ENCODE data around the gene GSN. TPM values are rescaled to one million over a fixed set of nuclear protein-coding genes. Genes with fewer than 3 reads are reported as not detected.

Gene GSN
- 1 to 10 TPM; 6.3 to 8.8 (median 8.4) TPM for total RNA-seq
- 6.6 TPM for total RNA-seq (2013)
- total RNA-seq, result 1.7 to 68.4 (median 7.1) reads per million in 29 experiments

DNA sequence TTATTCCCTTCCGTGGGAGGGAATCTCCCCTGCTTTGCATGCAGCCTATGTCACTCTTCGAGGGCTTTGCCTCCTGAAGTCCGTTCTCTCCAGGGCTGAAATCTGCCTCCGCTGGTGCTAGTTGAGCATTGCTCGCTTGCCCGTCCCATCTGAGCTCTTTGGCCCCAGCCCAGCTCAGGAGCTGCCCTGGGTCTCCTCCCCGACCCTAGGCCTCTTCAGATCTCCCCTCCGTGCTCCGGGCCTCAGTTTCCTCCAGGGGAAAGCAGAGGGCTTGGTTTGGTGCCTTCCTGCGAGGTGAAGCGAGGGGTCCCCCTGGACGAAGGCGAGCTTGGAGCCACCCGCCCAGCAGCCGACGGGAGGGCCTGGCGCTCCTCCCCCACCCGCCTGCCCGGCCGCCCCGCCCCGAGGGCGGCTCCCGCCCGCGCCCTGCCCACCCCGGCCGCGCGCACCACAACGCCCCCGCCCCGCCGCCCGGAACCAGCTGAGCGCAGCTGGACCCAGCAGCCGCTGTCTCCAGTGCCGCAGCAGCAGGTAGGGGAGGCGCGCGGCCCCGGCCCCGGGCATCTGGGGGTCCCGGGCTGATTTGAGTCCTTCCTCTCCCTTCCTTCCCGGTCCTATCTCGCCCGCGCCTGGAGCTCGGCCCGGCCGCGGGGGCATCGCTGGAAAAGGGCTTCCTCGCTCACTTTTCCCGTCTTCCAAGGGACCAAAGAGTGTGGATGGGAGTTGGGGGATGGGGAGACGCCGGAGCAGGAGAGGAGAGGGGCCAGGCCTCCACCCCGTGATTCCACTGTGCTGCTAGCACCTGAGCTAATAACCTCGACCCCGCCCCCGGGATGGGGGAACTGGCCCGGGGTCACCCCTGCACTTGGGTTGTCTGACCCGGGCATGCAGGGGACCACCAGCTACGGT lies at the start of gene GSN:
GSN (plus strand) TSS at position 474 of the 909 bp plus-strand sequence. CDS start 33,810 bp downstream, outside the sequence.
- peak; percentile 76 to 90 (median 82) for ATAC-seq (replicated peaks in 1 of 4)
- H3K27me3 Mint-ChIP-seq, result peaks cover 3 to 8% of the 10 kb centered on the region in 2 donors
- POLR2A ChIA-PET, result interaction anchor here (0.5 to 0.6 kb wide), 4 partner anchors 30 to 726 kb away, joined by 3 to 8 read pairs (median 6); no protein-coding TSS in a partner anchor
- CTCF ChIA-PET, result interaction anchor here in 1 of 2 donors (1.1 kb wide), 1 partner anchor 52 kb away, joined by 3 read pairs; no protein-coding TSS in a partner anchor
- H3K27me3 ChIP-seq (replicated peaks in 1 of 2; ENCODE audit: control insufficient read depth in 2 of 2, extremely low read depth in 1 of 2, insufficient read depth in 2 of 2, low read length in 1 of 2), result peaks cover 0 to 26% of the 10 kb centered on the region in 2 experiments
- no peak within 1 kb of the TSS for H3K27ac ChIP-seq (ENCODE audit: low read length)
- no peak within 1 kb of the TSS for H3K27ac Mint-ChIP-seq
- H3K4me3 ChIP-seq (ENCODE audit: control insufficient read depth in 1 of 2, extremely low read depth in 1 of 2, low read length in 1 of 2), result peak within 1 kb of the TSS; percentile 52 to 71
- H3K9me3 Mint-ChIP-seq, result no peaks in the 10 kb centered on the region
- peaks cover 6 to 17% (median 11%) of the 10 kb centered on the region in 3 donors for H3K4me1 Mint-ChIP-seq
- peaks cover 5% of the 10 kb centered on the region for H3K36me3 Mint-ChIP-seq
- no peaks in the 10 kb centered on the region for H3K36me3 ChIP-seq (ENCODE audit: control insufficient read depth in 2 of 2, extremely low read depth in 1 of 2, insufficient read depth in 1 of 2, low read length in 1 of 2)
- no peaks in the 10 kb centered on the region for H3K9me3 ChIP-seq
- DNase-seq, result peak in 33 of 35 experiments; percentile 12 to 61 (median 35)
- 12% methylated on average over 25 of the region's 64 CpGs for WGBS (ENCODE audit: insufficient coverage)
- H3K4me1 ChIP-seq (ENCODE audit: control insufficient read depth in 1 of 2, extremely low read depth in 1 of 2, insufficient read depth in 2 of 2, low read length in 2 of 2), result peaks cover 0 to 17% of the 10 kb centered on the region in 2 experiments
- peak within 1 kb of the TSS; percentile 70 to 82 (median 80) for H3K4me3 Mint-ChIP-seq

- CTCF ChIA-PET, result no interaction called here
- H3K9me3 Mint-ChIP-seq, result no peaks in the 10 kb centered on the region
Observed at GRCh38 chr9:121218357-121219027, 49.5 kb upstream of the GSN start.

GRCh38 chr9:121219530-121219929 lies 48.4 kb upstream of the GSN start:
- Mint-ChIP-seq H3K4me1 (peaks cover 0 to 5% (median 0%) of the 10 kb centered on the region in 3 donors), H3K27me3 (no peaks in the 10 kb centered on the region), H3K27ac (no peak overlapping the region), H3K9me3 (no peaks in the 10 kb centered on the region), H3K36me3 (peaks cover 15% of the 10 kb centered on the region), H3K4me3 (no peak overlapping the region)
- ChIA-PET POLR2A (no interaction called here), CTCF (no interaction called here)
- no peaks in the 10 kb centered on the region for H3K27me3 ChIP-seq (replicated peaks in 1 of 2; ENCODE audit: control insufficient read depth in 2 of 2, extremely low read depth in 1 of 2, insufficient read depth in 2 of 2, low read length in 1 of 2)
- H3K9me3 ChIP-seq, result no peaks in the 10 kb centered on the region
- DNase-seq, result no peak
- no peak overlapping the region for H3K4me3 ChIP-seq (ENCODE audit: control insufficient read depth in 1 of 2, extremely low read depth in 1 of 2, low read length in 1 of 2)
- H3K4me1 ChIP-seq (ENCODE audit: control insufficient read depth in 1 of 2, extremely low read depth in 1 of 2, insufficient read depth in 2 of 2, low read length in 2 of 2), result no peaks in the 10 kb centered on the region
- ATAC-seq (replicated peaks in 1 of 4), result no peak
- no peak overlapping the region for H3K27ac ChIP-seq (ENCODE audit: low read length)
- 63% methylated on average over 1 of the region's 3 CpGs for WGBS (ENCODE audit: insufficient coverage)
- H3K36me3 ChIP-seq (ENCODE audit: control insufficient read depth in 2 of 2, extremely low read depth in 1 of 2, insufficient read depth in 1 of 2, low read length in 1 of 2), result peaks cover 0 to 4% of the 10 kb centered on the region in 2 donors

More at GRCh38 chr9:121218357-121219027, 49.5 kb upstream of the GSN start:
- Mint-ChIP-seq H3K36me3 (peaks cover 15% of the 10 kb centered on the region), H3K4me3 (no peak overlapping the region), H3K27me3 (no peaks in the 10 kb centered on the region), H3K27ac (no peak overlapping the region), H3K4me1 (peaks cover under 1 to 5% (median 2%) of the 10 kb centered on the region in 3 donors)
- WGBS (ENCODE audit: insufficient coverage), result 92% methylated on average over 8 of the region's 8 CpGs
- POLR2A ChIA-PET, result no interaction called here
- Histone ChIP-seq H3K4me3 (ENCODE audit: control insufficient read depth in 1 of 2, extremely low read depth in 1 of 2, low read length in 1 of 2) (no peak overlapping the region), H3K27ac (ENCODE audit: low read length) (no peak overlapping the region), H3K4me1 (ENCODE audit: control insufficient read depth in 1 of 2, extremely low read depth in 1 of 2, insufficient read depth in 2 of 2, low read length in 2 of 2) (no peaks in the 10 kb centered on the region), H3K9me3 (no peaks in the 10 kb centered on the region), H3K27me3 (replicated peaks in 1 of 2; ENCODE audit: control insufficient read depth in 2 of 2, extremely low read depth in 1 of 2, insufficient read depth in 2 of 2, low read length in 1 of 2) (no peaks in the 10 kb centered on the region), H3K36me3 (ENCODE audit: control insufficient read depth in 2 of 2, extremely low read depth in 1 of 2, insufficient read depth in 1 of 2, low read length in 1 of 2) (peaks cover 0 to 4% of the 10 kb centered on the region in 2 donors)
- ATAC-seq (replicated peaks in 1 of 4) (no peak), DNase-seq (no peak)

DNA sequence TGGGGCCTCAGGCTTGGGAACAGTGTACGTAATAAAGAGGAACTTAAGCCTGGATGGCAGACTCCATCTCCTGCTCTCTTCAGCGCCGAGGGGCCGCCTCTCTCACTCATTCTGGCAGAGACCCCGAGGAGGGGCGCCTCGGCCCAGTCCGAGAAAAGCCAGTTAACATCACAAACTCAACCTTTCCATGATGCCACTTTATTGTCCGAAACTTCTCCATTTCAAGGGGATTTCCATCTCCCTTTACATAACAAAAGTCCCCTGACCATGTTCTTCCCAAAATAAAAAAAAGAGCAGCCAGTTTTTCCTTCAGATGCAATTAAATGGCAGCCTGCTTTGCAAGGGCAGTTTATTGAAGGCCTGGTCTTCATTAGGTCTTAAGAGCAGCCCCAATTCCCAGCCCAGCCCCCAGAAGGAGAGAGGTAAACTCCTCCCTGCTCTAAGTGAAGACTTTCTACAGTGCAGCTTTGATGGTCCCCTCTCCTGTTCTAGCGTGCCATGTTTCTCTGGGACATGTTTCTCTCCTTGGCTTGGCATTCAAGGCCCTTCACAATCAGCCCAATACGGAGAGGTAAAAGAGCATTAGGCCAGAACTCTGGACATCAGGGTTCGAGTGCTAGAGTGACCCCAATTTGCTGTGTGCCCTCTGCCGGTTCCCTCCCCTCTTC lies 46.8 kb upstream of the GSN start:
- Mint-ChIP-seq H3K4me1 (peaks cover 0 to 4% (median 0%) of the 10 kb centered on the region in 3 donors), H3K9me3 (no peaks in the 10 kb centered on the region), H3K36me3 (peaks cover 14% of the 10 kb centered on the region), H3K27me3 (no peaks in the 10 kb centered on the region), H3K4me3 (no peak overlapping the region), H3K27ac (no peak overlapping the region)
- no peak for DNase-seq
- no peaks in the 10 kb centered on the region for H3K4me1 ChIP-seq (ENCODE audit: control insufficient read depth in 1 of 2, extremely low read depth in 1 of 2, insufficient read depth in 2 of 2, low read length in 2 of 2)
- H3K27me3 ChIP-seq (replicated peaks in 1 of 2; ENCODE audit: control insufficient read depth in 2 of 2, extremely low read depth in 1 of 2, insufficient read depth in 2 of 2, low read length in 1 of 2), result no peaks in the 10 kb centered on the region
- H3K36me3 ChIP-seq (ENCODE audit: control insufficient read depth in 2 of 2, extremely low read depth in 1 of 2, insufficient read depth in 1 of 2, low read length in 1 of 2), result peaks cover 0 to 4% of the 10 kb centered on the region in 2 donors
- ChIA-PET CTCF (no interaction called here), POLR2A (no interaction called here)
- H3K27ac ChIP-seq (ENCODE audit: low read length), result no peak overlapping the region
- ATAC-seq (replicated peaks in 1 of 4), result no peak
- no peak overlapping the region for H3K4me3 ChIP-seq (ENCODE audit: control insufficient read depth in 1 of 2, extremely low read depth in 1 of 2, low read length in 1 of 2)
- H3K9me3 ChIP-seq, result no peaks in the 10 kb centered on the region
- 82% methylated on average over 9 of the region's 13 CpGs for WGBS (ENCODE audit: insufficient coverage)

DNA sequence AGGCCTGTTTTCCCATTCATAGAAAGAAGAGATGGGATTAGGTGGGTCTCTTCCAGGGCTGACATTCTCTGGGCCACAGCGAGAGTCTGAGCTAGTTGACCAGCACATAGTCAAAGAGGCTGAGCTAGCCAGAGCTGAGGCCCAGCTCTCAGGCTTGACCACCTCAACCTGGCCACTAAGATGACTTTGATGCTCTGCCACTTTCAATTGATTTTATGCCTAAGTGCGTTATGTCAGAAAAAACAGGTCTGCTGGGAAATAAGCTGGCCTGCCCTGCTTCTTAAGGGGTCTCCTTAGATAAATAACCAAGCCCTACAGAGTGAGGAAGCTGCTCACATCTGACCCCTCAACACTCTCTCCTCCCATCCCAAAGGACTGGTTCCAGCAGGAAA lies 46.3 kb upstream of the GSN start:
- no peaks in the 10 kb centered on the region for H3K27me3 ChIP-seq (replicated peaks in 1 of 2; ENCODE audit: control insufficient read depth in 2 of 2, extremely low read depth in 1 of 2, insufficient read depth in 2 of 2, low read length in 1 of 2)
- ChIA-PET POLR2A (no interaction called here), CTCF (no interaction called here)
- H3K36me3 Mint-ChIP-seq, result peaks cover 10% of the 10 kb centered on the region
- H3K9me3 ChIP-seq, result no peaks in the 10 kb centered on the region
- peaks cover 0 to under 1% of the 10 kb centered on the region in 2 donors for H3K36me3 ChIP-seq (ENCODE audit: control insufficient read depth in 2 of 2, extremely low read depth in 1 of 2, insufficient read depth in 1 of 2, low read length in 1 of 2)
- H3K4me3 Mint-ChIP-seq, result no peak overlapping the region
- no peaks in the 10 kb centered on the region for H3K4me1 Mint-ChIP-seq
- no peak overlapping the region for H3K4me3 ChIP-seq (ENCODE audit: control insufficient read depth in 1 of 2, extremely low read depth in 1 of 2, low read length in 1 of 2)
- no peak for ATAC-seq (replicated peaks in 1 of 4)
- WGBS (ENCODE audit: insufficient coverage), result 89% methylated on average over 1 of the region's 2 CpGs
- no peak for DNase-seq
- H3K4me1 ChIP-seq (ENCODE audit: control insufficient read depth in 1 of 2, extremely low read depth in 1 of 2, insufficient read depth in 2 of 2, low read length in 2 of 2), result no peaks in the 10 kb centered on the region
- no peaks in the 10 kb centered on the region for H3K9me3 Mint-ChIP-seq
- no peak overlapping the region for H3K27ac ChIP-seq (ENCODE audit: low read length)
- H3K27me3 Mint-ChIP-seq, result no peaks in the 10 kb centered on the region
- H3K27ac Mint-ChIP-seq, result no peak overlapping the region

- no peaks in the 10 kb centered on the region for H3K4me1 Mint-ChIP-seq
- H3K27me3 ChIP-seq (replicated peaks in 1 of 2; ENCODE audit: control insufficient read depth in 2 of 2, extremely low read depth in 1 of 2, insufficient read depth in 2 of 2, low read length in 1 of 2), result no peaks in the 10 kb centered on the region
- H3K27me3 Mint-ChIP-seq, result no peaks in the 10 kb centered on the region
- no peaks in the 10 kb centered on the region for H3K9me3 ChIP-seq
- 90% methylated on average over 9 of the region's 12 CpGs for WGBS (ENCODE audit: insufficient coverage)
- H3K9me3 Mint-ChIP-seq, result no peaks in the 10 kb centered on the region
- H3K36me3 Mint-ChIP-seq, result peaks cover 10% of the 10 kb centered on the region
- no peaks in the 10 kb centered on the region for H3K4me1 ChIP-seq (ENCODE audit: control insufficient read depth in 1 of 2, extremely low read depth in 1 of 2, insufficient read depth in 2 of 2, low read length in 2 of 2)
- no peak overlapping the region for H3K4me3 ChIP-seq (ENCODE audit: control insufficient read depth in 1 of 2, extremely low read depth in 1 of 2, low read length in 1 of 2)
- ATAC-seq (replicated peaks in 1 of 4) (no peak), DNase-seq (peak in 1 of 35 experiments; percentile 36)
- H3K36me3 ChIP-seq (ENCODE audit: control insufficient read depth in 2 of 2, extremely low read depth in 1 of 2, insufficient read depth in 1 of 2, low read length in 1 of 2), result no peaks in the 10 kb centered on the region
- no peak overlapping the region for H3K27ac ChIP-seq (ENCODE audit: low read length)
- no peak overlapping the region for H3K27ac Mint-ChIP-seq
- POLR2A ChIA-PET, result no interaction called here
- CTCF ChIA-PET, result no interaction called here
- H3K4me3 Mint-ChIP-seq, result no peak overlapping the region
Observed at GRCh38 chr9:121222524-121223171, 45.3 kb upstream of the GSN start.
